Measurements from ENCODE around the gene OR6M1.

OR6M1 gene

GRCh38 chr11:123765601-123766000, 40.5 kb downstream of the OR6M1 start:
- no peak overlapping the region for H3K4me3 ChIP-seq (ENCODE audit: insufficient read length, low read depth)
- TF ChIP-seq ZNF274 (IDR thresholded peaks at IDR 0.05; ENCODE audit: low read depth, low read length): no peak
- H3K9me3 ChIP-seq (ENCODE audit: insufficient read depth, low read length): no peaks in the 10 kb centered on the region
- no peaks in the 10 kb centered on the region for H3K4me1 ChIP-seq (ENCODE audit: insufficient read depth, insufficient read length)
- H3K9ac ChIP-seq (ENCODE audit: insufficient read length, low read depth): no peak overlapping the region
- no peaks in the 10 kb centered on the region for H3K27me3 ChIP-seq (ENCODE audit: insufficient read depth, insufficient read length)
- H3K36me3 ChIP-seq (ENCODE audit: insufficient read depth, insufficient read length, low read length): no peaks in the 10 kb centered on the region
- no peak for DNase-seq (ENCODE audit: low read depth, low spot score)

- H3K27me3 ChIP-seq (ENCODE audit: insufficient read depth, insufficient read length): no peaks in the 10 kb centered on the region
- no peaks in the 10 kb centered on the region for H3K9me3 ChIP-seq (ENCODE audit: insufficient read depth, low read length)
- no peaks in the 10 kb centered on the region for H3K4me1 ChIP-seq (ENCODE audit: insufficient read depth, insufficient read length)
- no peaks in the 10 kb centered on the region for H3K36me3 ChIP-seq (ENCODE audit: insufficient read depth, insufficient read length, low read length)
- H3K9ac ChIP-seq (ENCODE audit: insufficient read length, low read depth): no peak overlapping the region
- H3K4me3 ChIP-seq (ENCODE audit: insufficient read length, low read depth): no peak overlapping the region
- DNase-seq (ENCODE audit: low read depth, low spot score): no peak
- no peak for TF ChIP-seq ZNF274 (IDR thresholded peaks at IDR 0.05; ENCODE audit: low read depth, low read length)
- TF ChIP-seq YY1 (IDR thresholded peaks at IDR 0.05; ENCODE audit: insufficient read depth, insufficient read length): no peak
- no peak for TF ChIP-seq SUZ12 (IDR thresholded peaks at IDR 0.05; ENCODE audit: extremely low read depth, insufficient read depth, insufficient read length)
Measured at GRCh38 chr11:123762422-123762821, 43.7 kb downstream of the OR6M1 start.

GRCh38 chr11:123760894-123761293, 45.3 kb downstream of the OR6M1 start:
- Histone ChIP-seq H3K4me3 (ENCODE audit: insufficient read length, low read depth) (no peak overlapping the region), H3K9me3 (ENCODE audit: insufficient read depth, low read length) (no peaks in the 10 kb centered on the region), H3K36me3 (ENCODE audit: insufficient read depth, insufficient read length, low read length) (no peaks in the 10 kb centered on the region), H3K27me3 (ENCODE audit: insufficient read depth, insufficient read length) (no peaks in the 10 kb centered on the region), H3K9ac (ENCODE audit: insufficient read length, low read depth) (no peak overlapping the region), H3K4me1 (ENCODE audit: insufficient read depth, insufficient read length) (no peaks in the 10 kb centered on the region)
- no peak for TF ChIP-seq ZNF274 (IDR thresholded peaks at IDR 0.05; ENCODE audit: low read depth, low read length)
- TF ChIP-seq YY1 (IDR thresholded peaks at IDR 0.05; ENCODE audit: insufficient read depth, insufficient read length): no peak
- no peak for DNase-seq (ENCODE audit: low read depth, low spot score)

GRCh38 chr11:123757976-123758375, 48.2 kb downstream of the OR6M1 start:
- Histone ChIP-seq H3K27me3 (ENCODE audit: insufficient read depth, insufficient read length) (no peaks in the 10 kb centered on the region), H3K4me3 (ENCODE audit: insufficient read length, low read depth) (no peak overlapping the region), H3K4me1 (ENCODE audit: insufficient read depth, insufficient read length) (no peaks in the 10 kb centered on the region), H3K36me3 (ENCODE audit: insufficient read depth, insufficient read length, low read length) (no peaks in the 10 kb centered on the region), H3K9me3 (ENCODE audit: insufficient read depth, low read length) (no peaks in the 10 kb centered on the region), H3K9ac (ENCODE audit: insufficient read length, low read depth) (no peak overlapping the region)
- TF ChIP-seq ZNF274 (IDR thresholded peaks at IDR 0.05; ENCODE audit: low read depth, low read length): no peak
- TF ChIP-seq SUZ12 (IDR thresholded peaks at IDR 0.05; ENCODE audit: extremely low read depth, insufficient read depth, insufficient read length): no peak
- TF ChIP-seq YY1 (IDR thresholded peaks at IDR 0.05; ENCODE audit: insufficient read depth, insufficient read length): no peak
- DNase-seq (ENCODE audit: low read depth, low spot score): no peak

GRCh38 chr11:123755813-123756212, 50.3 kb downstream of the OR6M1 start:
- DNase-seq (ENCODE audit: low read depth, low spot score): no peak
- H3K36me3 ChIP-seq (ENCODE audit: insufficient read depth, insufficient read length, low read length): no peaks in the 10 kb centered on the region
- H3K9me3 ChIP-seq (ENCODE audit: insufficient read depth, low read length): no peaks in the 10 kb centered on the region
- no peak for TF ChIP-seq ZNF274 (IDR thresholded peaks at IDR 0.05; ENCODE audit: low read depth, low read length)
- TF ChIP-seq YY1 (IDR thresholded peaks at IDR 0.05; ENCODE audit: insufficient read depth, insufficient read length): no peak
- no peak for TF ChIP-seq SUZ12 (IDR thresholded peaks at IDR 0.05; ENCODE audit: extremely low read depth, insufficient read depth, insufficient read length)
- no peaks in the 10 kb centered on the region for H3K27me3 ChIP-seq (ENCODE audit: insufficient read depth, insufficient read length)
- H3K9ac ChIP-seq (ENCODE audit: insufficient read length, low read depth): no peak overlapping the region
- H3K4me1 ChIP-seq (ENCODE audit: insufficient read depth, insufficient read length): no peaks in the 10 kb centered on the region
- H3K4me3 ChIP-seq (ENCODE audit: insufficient read length, low read depth): no peak overlapping the region

Data from NT2/D1 (cell line).